ENCODE results near the gene DHRSX. TPM values are rescaled to one million over a fixed set of nuclear protein-coding genes. Genes with fewer than 3 reads are reported as not detected.
"Not testable (repeated sequence)": the region's sequence is repeated elsewhere in the genome, so short reads cannot be mapped to it uniquely, and the experiment has no call there.

The DHRSX gene
- total and polyA plus RNA-seq, 4 donors, result 16.8 to 28.4 (median 24.0) TPM

DNA sequence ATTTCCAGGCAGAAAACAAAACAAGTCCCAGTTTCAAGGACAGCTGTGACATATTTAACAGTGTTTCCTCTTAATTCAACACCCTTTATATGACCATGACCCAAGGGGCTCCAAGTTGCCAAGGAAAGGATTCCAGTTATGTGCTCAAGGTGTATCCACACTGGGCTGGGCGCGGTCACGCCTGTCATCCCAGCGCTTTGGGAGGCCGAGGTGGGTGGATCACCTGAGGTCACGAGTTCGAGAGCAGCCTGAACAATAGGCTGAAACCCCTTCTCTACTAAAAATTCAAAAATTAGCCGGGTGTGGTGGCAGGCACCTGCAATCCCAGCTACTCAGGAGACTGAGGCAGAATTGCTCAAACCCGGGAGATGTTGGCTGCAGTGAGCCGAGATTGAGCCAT, 29.6 kb downstream of the DHRSX start:
- not testable (repeated sequence) for H3K9me3 ChIP-seq (ENCODE audit: control insufficient read depth, insufficient read depth, low read length); H3K4me3 ChIP-seq (ENCODE audit: low read depth, low read length); H3K36me3 ChIP-seq (ENCODE audit: control insufficient read depth, insufficient read depth, low read length); H3K27ac ChIP-seq (ENCODE audit: low read depth, low read length); H3K27me3 ChIP-seq (ENCODE audit: control insufficient read depth, insufficient read depth, low read length); H3K4me1 ChIP-seq (ENCODE audit: control insufficient read depth, insufficient read depth, low read length); DNase-seq (ENCODE audit: low read depth in 4 of 6, low spot score in 6 of 6)
- WGBS (ENCODE audit: insufficient coverage), result 96% methylated on average over 10 of the region's 10 CpGs

- H3K36me3 ChIP-seq (ENCODE audit: control insufficient read depth, insufficient read depth, low read length); H3K4me1 ChIP-seq (ENCODE audit: control insufficient read depth, insufficient read depth, low read length); H3K4me3 ChIP-seq (ENCODE audit: low read depth, low read length); H3K9me3 ChIP-seq (ENCODE audit: control insufficient read depth, insufficient read depth, low read length); H3K27ac ChIP-seq (ENCODE audit: low read depth, low read length); H3K27me3 ChIP-seq (ENCODE audit: control insufficient read depth, insufficient read depth, low read length); DNase-seq (ENCODE audit: low read depth in 4 of 6, low spot score in 6 of 6): not testable (repeated sequence)
- WGBS (ENCODE audit: insufficient coverage), result 89% methylated on average over 4 of the region's 4 CpGs
These were observed 30.9 kb downstream of the DHRSX start for GRCh38 chrX:2469852-2470251.

GRCh38 chrX:2469196-2469685, 31.5 kb downstream of the DHRSX start:
- no peaks in the 10 kb centered on the region for H3K9me3 ChIP-seq (ENCODE audit: control insufficient read depth, insufficient read depth, low read length)
- no peaks in the 10 kb centered on the region for H3K27me3 ChIP-seq (ENCODE audit: control insufficient read depth, insufficient read depth, low read length)
- no peak overlapping the region for H3K4me3 ChIP-seq (ENCODE audit: low read depth, low read length)
- H3K4me1 ChIP-seq (ENCODE audit: control insufficient read depth, insufficient read depth, low read length), result no peaks in the 10 kb centered on the region
- no peak overlapping the region for H3K27ac ChIP-seq (ENCODE audit: low read depth, low read length)
- no peak for DNase-seq (ENCODE audit: low read depth in 4 of 6, low spot score in 6 of 6)
- H3K36me3 ChIP-seq (ENCODE audit: control insufficient read depth, insufficient read depth, low read length), result no peaks in the 10 kb centered on the region
- WGBS (ENCODE audit: insufficient coverage), result 93% methylated on average over 22 of the region's 22 CpGs

DNA sequence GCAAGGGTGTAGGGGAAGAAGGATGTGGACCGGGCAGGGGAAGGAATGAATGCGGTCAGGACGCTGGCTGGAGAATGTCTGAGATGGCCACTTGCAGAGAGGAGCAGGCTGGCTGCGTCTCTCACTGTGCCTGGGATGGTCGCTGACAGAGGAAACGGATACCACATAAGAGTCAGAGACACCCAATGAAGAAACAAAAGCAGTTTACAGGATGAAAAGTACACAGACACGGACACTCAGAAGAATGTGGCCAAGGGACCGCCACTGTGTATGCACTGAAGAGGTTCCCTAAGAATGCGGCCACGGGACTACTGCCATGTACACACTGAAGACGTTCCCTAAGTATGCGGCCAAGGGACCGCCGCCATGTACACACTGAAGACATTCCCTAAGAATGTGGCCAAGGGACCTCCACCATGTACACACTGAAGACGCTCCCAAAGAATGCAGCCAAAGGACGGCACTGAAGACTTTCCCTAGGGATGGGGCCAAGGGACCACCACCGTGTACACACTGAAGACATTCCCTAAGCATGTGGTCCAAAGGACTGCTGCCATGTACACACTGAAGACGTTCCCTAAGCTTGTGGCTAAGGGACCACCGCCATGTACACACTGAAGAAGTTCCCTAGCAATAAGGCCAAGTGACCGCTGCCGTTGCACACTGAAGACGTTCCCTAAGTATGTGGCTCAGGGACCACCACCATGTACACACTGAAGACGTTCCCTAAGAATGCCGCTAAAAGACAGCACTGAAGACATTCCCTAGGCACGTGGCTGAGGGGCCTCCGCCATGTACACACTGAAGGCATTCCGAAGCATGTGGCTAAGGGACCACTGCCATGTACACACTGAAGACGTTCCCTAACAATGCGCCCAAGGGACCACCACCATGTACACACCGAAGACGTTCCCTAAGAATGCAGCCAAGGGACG, 32.2 kb downstream of the DHRSX start:
- no peak overlapping the region for H3K27ac ChIP-seq (ENCODE audit: low read depth, low read length)

DNA sequence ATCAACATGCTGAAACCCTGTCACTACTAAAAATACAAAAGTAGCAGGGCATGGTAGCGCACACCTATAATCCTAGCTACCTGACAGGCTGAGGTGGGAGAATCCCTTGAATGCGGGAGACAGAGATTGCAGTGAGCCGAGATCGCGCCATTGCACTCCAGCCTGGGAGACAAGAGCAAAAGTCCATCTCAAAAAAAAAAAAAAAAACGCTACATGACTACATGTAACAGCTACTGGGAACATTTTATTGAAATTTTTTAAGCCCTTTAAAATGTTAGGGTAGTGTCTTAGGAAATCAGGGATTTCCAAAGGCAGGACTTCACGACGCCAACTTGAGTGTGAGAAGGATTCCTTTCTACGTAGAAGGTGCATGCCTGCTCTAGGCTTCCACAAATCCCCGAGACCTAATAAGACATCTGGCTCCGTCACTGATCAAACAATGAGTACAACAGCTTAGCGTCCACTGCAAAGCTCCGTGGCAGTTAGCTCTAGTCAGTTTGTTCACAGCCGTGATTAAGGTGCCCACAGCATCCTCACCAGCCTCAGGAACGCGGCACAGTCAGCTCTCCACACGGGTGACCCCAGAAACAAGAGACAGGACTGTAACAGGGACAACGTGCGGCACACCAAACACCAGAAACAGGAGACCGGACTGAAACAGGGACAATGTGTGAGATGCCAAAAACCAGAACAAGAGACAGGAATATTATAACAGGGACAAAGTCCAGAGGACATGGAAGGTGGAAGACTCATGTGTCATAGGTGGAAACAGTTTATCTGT, 33.7 kb downstream of the DHRSX start:
- no peaks in the 10 kb centered on the region for H3K27me3 ChIP-seq (ENCODE audit: control insufficient read depth, insufficient read depth, low read length)
- H3K27ac ChIP-seq (ENCODE audit: low read depth, low read length), result no peak overlapping the region
- peak in 1 of 6 donors; percentile 51 for DNase-seq (ENCODE audit: low read depth in 4 of 6, low spot score in 6 of 6)
- H3K4me3 ChIP-seq (ENCODE audit: low read depth, low read length), result no peak overlapping the region
- H3K9me3 ChIP-seq (ENCODE audit: control insufficient read depth, insufficient read depth, low read length), result no peaks in the 10 kb centered on the region
- no peaks in the 10 kb centered on the region for H3K36me3 ChIP-seq (ENCODE audit: control insufficient read depth, insufficient read depth, low read length)
- H3K4me1 ChIP-seq (ENCODE audit: control insufficient read depth, insufficient read depth, low read length), result no peaks in the 10 kb centered on the region
- WGBS (ENCODE audit: insufficient coverage), result 62% methylated on average over 12 of the region's 20 CpGs

More for the DNA sequence above, 32.2 kb downstream of the DHRSX start:
- Histone ChIP-seq H3K27me3 (ENCODE audit: control insufficient read depth, insufficient read depth, low read length) (no peaks in the 10 kb centered on the region), H3K9me3 (ENCODE audit: control insufficient read depth, insufficient read depth, low read length) (no peaks in the 10 kb centered on the region), H3K36me3 (ENCODE audit: control insufficient read depth, insufficient read depth, low read length) (no peaks in the 10 kb centered on the region), H3K4me3 (ENCODE audit: low read depth, low read length) (no peak overlapping the region), H3K4me1 (ENCODE audit: control insufficient read depth, insufficient read depth, low read length) (no peaks in the 10 kb centered on the region)
- WGBS (ENCODE audit: insufficient coverage), result 90% methylated on average over 32 of the region's 32 CpGs
- no peak for DNase-seq (ENCODE audit: low read depth in 4 of 6, low spot score in 6 of 6)

DNA sequence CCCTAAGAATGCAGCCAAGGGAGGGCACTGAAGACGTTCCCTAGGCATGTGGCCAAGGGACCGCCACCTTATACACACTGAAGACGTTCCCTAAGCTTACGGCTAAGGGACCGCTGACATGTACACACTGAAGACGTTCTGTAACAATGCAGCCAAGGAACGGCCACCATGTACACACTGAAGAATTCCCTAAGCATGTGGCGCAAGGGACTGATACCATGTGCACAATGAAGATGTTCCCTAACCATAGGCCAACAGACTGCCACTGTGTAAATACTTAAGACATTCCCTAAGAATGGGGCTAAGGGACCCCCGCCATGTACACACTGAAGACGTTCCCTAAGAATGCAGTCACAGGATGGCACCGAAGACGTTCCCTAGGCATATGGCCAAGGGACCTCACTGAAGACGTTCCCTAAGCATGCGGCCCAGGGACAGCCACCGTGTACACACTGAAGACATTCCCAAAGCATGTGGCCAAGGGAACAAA, 36.1 kb downstream of the DHRSX start:
- Histone ChIP-seq H3K9me3 (ENCODE audit: control insufficient read depth, insufficient read depth, low read length) (no peaks in the 10 kb centered on the region), H3K4me3 (ENCODE audit: low read depth, low read length) (no peak overlapping the region), H3K27ac (ENCODE audit: low read depth, low read length) (no peak overlapping the region), H3K4me1 (ENCODE audit: control insufficient read depth, insufficient read depth, low read length) (peaks cover 5% of the 10 kb centered on the region), H3K36me3 (ENCODE audit: control insufficient read depth, insufficient read depth, low read length) (no peaks in the 10 kb centered on the region), H3K27me3 (ENCODE audit: control insufficient read depth, insufficient read depth, low read length) (no peaks in the 10 kb centered on the region)
- 86% methylated on average over 15 of the region's 15 CpGs for WGBS (ENCODE audit: insufficient coverage)
- no peak for DNase-seq (ENCODE audit: low read depth in 4 of 6, low spot score in 6 of 6)

DNA sequence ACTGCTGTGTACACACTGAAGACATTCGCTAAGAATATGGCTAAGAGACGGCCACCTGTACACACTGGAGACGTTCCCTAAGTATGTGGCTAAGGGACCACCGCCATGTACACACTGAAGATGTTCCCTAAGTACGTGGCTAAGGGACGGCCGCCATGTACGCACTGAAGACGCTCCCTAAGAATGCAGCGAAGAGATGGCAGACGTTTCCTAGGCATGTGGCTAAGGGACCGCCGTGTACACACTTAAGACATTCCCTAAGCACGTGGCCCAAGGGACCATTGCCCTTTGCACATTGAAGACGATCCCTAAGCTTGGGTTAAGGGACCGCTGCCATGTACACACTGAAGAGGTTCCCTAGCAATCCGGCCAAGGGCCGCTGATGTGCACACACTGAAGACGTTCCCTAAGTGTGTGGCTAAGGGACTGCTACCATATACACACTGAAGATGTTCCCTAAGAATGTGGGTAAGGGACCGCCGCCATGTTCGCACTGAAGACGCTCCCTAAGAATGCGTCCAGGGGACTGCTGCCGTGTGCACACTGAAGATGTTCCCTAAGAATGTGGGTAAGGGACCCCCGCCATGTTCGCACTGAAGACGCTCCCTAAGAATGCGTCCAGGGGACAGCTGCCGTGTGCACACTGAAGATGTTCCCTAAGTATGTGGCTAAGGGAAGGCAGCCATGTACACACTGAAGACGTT, 36.7 kb downstream of the DHRSX start:
- no peak overlapping the region for H3K4me3 ChIP-seq (ENCODE audit: low read depth, low read length)
- 86% methylated on average over 28 of the region's 31 CpGs for WGBS (ENCODE audit: insufficient coverage)
- no peaks in the 10 kb centered on the region for H3K9me3 ChIP-seq (ENCODE audit: control insufficient read depth, insufficient read depth, low read length)
- H3K36me3 ChIP-seq (ENCODE audit: control insufficient read depth, insufficient read depth, low read length), result no peaks in the 10 kb centered on the region
- DNase-seq (ENCODE audit: low read depth in 4 of 6, low spot score in 6 of 6), result no peak
- H3K4me1 ChIP-seq (ENCODE audit: control insufficient read depth, insufficient read depth, low read length), result peaks cover 5% of the 10 kb centered on the region
- H3K27me3 ChIP-seq (ENCODE audit: control insufficient read depth, insufficient read depth, low read length), result no peaks in the 10 kb centered on the region
- H3K27ac ChIP-seq (ENCODE audit: low read depth, low read length), result no peak overlapping the region

DNA sequence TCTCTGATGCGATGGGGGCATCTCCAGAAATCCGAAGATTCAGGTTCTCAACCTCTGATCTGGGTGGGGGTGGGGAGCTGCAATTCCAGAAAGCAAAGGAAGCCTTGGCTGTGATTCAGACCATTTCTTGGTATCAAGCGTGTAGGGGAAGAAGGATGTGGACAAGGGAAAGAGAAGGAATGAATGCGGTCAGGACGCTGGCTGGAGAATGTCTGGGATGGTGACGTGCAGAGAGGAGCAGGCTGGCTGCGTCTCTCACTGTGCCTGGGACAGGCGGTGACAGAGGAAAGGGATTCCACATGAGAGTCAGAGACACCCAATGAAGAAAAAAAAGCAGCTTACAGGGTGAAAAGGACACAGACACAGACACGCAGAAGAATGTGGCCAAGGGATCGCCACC, 37.3 kb downstream of the DHRSX start:
- not testable (repeated sequence) for DNase-seq (ENCODE audit: low read depth in 4 of 6, low spot score in 6 of 6); H3K27ac ChIP-seq (ENCODE audit: low read depth, low read length); H3K27me3 ChIP-seq (ENCODE audit: control insufficient read depth, insufficient read depth, low read length); H3K4me1 ChIP-seq (ENCODE audit: control insufficient read depth, insufficient read depth, low read length); H3K4me3 ChIP-seq (ENCODE audit: low read depth, low read length); H3K9me3 ChIP-seq (ENCODE audit: control insufficient read depth, insufficient read depth, low read length); H3K36me3 ChIP-seq (ENCODE audit: control insufficient read depth, insufficient read depth, low read length)
- WGBS (ENCODE audit: insufficient coverage), result 75% methylated on average over 9 of the region's 10 CpGs

GRCh38 chrX:2462780-2463179, 38.0 kb downstream of the DHRSX start:
- Histone ChIP-seq H3K4me3 (ENCODE audit: low read depth, low read length) (no peak overlapping the region), H3K27me3 (ENCODE audit: control insufficient read depth, insufficient read depth, low read length) (no peaks in the 10 kb centered on the region), H3K9me3 (ENCODE audit: control insufficient read depth, insufficient read depth, low read length) (no peaks in the 10 kb centered on the region), H3K4me1 (ENCODE audit: control insufficient read depth, insufficient read depth, low read length) (peaks cover 5% of the 10 kb centered on the region), H3K27ac (ENCODE audit: low read depth, low read length) (no peak overlapping the region), H3K36me3 (ENCODE audit: control insufficient read depth, insufficient read depth, low read length) (no peaks in the 10 kb centered on the region)
- DNase-seq (ENCODE audit: low read depth in 4 of 6, low spot score in 6 of 6), result no peak
- WGBS (ENCODE audit: insufficient coverage), result 20% methylated on average over 1 of the region's 3 CpGs

All from spinal cord (tissue), 10 donors.